HG03457 (cell line): ENCODE results near the gene MRGPRX2.

ENCODE experiments used
- ATAC-seq: cut with Tn5 transposase; IDR thresholded peaks from one replicate; pipeline ENCODE4 v1.9.1; 2021; ENCODE audit warnings: moderate number of reproducible peaks; ENCODE audit not compliant: unreplicated experiment

MRGPRX2 gene

DNA sequence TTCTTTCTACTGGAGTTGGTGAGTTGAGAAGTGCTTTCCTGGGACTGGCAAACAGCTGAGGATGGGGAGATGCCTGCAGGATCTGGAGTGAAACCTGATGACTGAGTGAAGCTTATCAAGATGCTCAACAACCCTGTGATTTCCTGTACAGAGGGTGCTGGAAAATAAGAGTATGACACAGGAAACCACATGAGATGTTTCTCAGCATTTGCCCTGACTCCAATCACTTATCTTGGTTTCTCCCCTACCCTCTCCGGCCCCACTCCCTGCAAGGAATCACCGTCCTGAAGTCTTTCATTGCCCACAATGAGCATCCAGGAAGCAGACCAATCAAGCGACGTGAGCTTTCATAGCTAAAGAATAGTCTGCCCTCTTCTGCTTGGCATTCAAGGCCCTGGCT lies at the start of gene MRGPRX2:
Gene MRGPRX2 (minus strand): TSS at position 89 of the 400 bp plus-strand sequence. CDS start 4,315 bp downstream, outside the sequence.
- ATAC-seq = no peak

GRCh38 chr11:19110295-19110694 lies 49.8 kb upstream of the MRGPRX2 start:
- ATAC-seq = no peak

DNA sequence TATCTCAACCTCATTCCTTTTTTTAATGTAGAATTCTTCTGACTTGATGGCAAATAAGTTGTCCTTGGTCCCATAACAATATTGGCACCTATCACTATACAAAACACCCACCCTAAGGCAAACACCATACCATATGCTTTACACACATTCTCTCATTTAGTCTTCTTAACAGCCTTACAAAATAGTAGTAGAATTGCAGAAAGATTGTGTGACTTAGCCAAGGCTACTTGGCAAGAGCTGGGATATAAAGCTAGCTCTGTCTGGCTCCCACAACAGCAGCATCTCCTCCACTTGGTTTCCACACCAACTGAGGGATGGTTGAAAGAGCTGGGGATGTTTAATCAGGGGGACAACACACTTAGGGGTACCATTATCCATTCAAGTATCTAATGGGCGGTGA lies 46.6 kb upstream of the MRGPRX2 start:
- ATAC-seq = no peak

DNA sequence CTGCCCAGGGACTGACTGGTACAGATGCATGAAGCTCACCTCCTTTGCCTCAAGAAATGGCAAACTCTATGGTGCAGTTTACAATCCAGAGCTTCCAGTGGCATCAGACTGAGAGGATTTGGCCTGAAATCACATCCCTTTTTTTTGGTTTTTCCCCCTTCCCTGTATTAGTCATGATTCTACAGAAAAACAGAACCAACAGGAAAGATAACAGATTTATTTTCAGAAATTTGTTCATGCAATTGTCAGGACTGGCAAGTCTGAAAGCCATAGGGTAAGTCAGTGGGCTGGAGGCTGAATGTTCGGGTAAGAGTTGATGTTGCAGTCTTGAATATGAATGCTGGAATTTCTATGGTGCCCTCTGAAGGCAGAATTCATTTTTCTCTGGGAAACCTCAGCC lies 44.5 kb upstream of the MRGPRX2 start:
- ATAC-seq = no peak

DNA sequence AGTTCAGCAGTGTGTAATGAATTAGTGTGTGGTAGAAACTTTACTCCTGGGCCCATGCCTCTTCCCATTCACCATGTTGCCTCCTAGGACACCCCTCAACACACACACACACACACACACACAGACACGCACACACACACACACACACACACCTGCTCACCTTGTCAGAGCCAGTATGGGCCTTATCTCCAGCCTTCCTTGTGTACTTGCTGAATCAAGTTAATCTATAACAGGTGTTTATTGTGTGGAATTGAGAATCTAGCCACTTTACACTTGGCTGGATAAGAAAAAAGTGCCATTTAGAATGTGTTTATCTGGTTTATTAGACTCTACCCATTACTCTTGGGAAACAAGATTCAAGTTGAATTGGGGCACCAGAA lies 42.0 kb upstream of the MRGPRX2 start:
- ATAC-seq = no peak

DNA sequence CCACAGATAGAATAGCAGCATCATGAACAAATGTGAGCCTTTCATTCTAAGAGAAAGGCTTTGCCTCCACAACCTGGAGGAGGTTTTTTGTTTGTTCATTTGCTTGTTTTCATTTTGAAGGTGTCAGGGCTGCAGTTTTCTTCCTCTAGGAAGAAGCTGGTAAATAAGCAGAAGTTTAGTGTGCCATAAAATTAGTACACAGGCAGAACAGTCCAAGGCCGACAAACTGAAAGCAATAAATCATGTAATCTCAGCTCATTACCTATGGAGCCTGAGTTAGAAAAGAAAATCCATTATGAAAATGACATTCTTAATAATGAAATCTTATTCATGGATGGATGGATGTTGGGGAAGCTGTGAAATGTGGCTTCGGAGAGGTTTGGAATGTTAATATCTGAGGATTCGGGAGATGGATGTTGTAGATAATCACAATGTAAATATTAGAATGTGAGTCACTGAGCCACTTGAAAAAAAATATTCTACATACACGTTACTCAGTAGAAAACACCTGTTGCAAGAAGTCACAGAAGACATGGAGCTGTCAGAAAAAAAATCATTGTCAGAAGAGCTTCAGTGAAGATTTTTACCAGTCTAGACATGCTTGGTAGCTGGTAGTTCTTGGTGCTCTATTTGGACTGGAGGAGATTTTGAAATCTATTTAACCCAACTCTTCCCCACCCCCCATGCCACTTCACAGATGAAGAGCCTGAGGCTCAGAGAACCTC lies 41.4 kb upstream of the MRGPRX2 start:
- no peak for ATAC-seq

DNA sequence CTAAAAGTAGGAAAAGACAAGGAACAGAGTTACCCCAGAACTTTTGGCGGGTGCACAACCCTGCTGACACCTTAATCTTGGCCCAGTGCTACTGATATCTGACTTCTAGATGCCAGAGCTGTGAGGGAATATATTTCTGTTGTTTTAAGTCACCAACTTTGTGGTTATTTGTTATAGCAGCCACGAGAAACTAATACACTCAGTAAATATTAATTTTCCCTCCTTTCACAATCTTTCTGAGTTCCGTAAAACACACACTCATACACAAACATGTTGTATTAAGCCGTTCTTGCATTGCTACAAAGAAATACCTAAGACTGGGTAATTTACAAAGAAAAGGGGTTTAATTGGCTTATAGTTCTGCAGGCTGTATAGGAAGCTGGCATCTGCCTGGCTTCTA lies 40.4 kb upstream of the MRGPRX2 start:
- ATAC-seq = no peak

GRCh38 chr11:19099093-19099492 lies 38.6 kb upstream of the MRGPRX2 start:
- no peak for ATAC-seq

- no peak for ATAC-seq
Observed at GRCh38 chr11:19094859-19095258, 34.3 kb upstream of the MRGPRX2 start.

DNA sequence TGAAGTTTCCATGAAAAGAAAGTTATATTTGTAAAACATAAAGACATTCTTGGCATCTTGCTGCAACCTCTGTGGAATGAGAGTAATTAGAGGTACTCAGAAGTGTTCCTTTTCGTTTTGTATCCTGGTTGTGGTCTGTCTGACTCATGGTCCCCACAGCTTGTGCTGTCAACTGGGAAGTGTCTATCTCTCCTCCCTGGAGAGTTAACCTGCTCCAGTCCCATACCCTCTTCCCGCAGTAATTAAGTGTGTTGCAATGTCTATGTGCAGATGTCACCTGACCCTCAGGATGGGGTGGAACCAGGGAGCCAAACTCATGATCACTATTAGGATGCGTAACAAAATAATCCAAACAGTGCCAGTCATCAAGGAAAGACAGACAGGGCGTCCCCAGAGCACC lies 33.5 kb upstream of the MRGPRX2 start:
- no peak for ATAC-seq

- ATAC-seq = no peak
Observed at GRCh38 chr11:19092850-19093249, 32.3 kb upstream of the MRGPRX2 start.

GRCh38 chr11:19092342-19092741 lies 31.8 kb upstream of the MRGPRX2 start:
- ATAC-seq = no peak

DNA sequence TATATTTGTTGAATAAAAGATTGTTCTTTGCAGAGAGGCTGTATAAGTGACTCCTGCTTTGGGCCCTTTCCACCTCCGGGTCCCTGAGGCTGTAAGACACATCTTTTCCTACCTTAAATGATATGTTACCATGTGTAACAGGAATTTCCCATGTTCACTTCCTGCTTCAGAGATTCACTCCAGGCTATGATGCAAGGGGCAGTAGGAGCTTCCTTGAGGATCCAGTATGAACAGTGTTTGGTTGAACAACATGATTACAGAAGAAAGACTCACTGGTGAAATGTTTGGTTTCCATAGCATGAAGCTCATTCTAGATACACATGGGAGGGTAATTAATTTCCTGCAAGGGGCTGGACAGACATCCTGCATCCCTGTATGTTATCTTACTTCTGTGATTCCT lies 30.8 kb upstream of the MRGPRX2 start:
- ATAC-seq = no peak

DNA sequence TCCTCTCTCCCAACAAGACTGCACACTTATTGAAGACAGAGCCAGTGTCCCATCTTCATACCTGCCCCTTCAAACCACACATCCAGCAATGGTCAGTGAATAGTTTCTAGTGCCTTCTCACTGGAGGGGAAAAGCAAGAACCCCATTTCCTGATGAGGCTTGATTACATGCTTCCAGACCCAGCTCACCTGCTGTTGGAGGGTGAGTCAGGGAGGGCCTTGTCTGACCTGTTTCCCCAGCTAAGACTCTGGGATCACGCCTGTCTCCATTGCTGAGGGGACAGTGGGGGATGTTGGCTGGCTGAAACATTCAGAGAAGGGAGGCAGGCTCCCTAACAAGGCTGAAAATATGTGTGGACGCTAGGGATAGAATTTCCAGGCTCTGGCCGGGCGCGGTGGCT lies 28.9 kb upstream of the MRGPRX2 start:
- ATAC-seq = no peak

- ATAC-seq = no peak
Observed at GRCh38 chr11:19088791-19089190, 28.3 kb upstream of the MRGPRX2 start.

GRCh38 chr11:19087658-19088057 lies 27.1 kb upstream of the MRGPRX2 start:
- ATAC-seq = no peak

GRCh38 chr11:19084661-19085315 lies 24.3 kb upstream of the MRGPRX2 start:
- ATAC-seq = no peak

DNA sequence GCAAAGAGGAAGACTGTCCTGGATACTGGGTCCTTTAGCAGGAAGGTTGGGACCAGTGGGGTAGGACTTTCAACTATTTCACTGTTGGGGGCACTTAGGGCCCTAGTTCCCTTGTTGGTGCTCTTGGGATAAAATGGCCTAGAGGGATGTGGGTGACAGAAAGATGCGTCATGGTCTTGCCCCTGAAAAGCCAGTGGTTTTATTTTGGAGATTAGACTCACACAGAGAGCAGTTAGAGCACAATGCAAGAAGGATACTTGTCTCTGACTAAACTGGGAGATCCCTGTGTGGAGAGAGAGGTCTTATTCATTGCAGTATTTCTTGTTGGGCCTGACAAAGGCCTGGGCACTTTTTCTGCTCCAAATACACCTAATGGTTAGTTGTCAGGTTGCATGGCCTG lies 22.6 kb upstream of the MRGPRX2 start:
- ATAC-seq = no peak

DNA sequence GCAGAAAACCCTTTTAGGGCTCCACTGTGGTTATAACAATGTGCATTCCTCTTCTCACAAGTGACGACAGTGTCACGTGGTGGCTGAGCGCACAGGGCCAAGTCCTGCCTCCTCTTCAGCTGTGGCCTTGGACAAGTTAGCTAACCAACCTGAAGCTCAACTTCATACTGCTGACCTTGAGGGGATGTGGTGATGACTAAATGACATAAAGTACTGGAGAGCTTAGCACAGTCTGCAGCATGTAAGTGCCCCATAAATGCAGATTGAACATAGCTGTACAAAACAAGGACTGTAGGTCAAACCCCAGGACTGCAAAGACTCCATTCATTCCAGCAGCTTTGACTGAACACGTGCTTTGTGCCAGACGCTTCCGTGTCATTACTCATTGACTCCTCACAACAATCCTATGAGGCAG lies 20.1 kb upstream of the MRGPRX2 start:
- no peak for ATAC-seq

- no peak for ATAC-seq
Observed at GRCh38 chr11:19079643-19080440, 19.3 kb upstream of the MRGPRX2 start.

DNA sequence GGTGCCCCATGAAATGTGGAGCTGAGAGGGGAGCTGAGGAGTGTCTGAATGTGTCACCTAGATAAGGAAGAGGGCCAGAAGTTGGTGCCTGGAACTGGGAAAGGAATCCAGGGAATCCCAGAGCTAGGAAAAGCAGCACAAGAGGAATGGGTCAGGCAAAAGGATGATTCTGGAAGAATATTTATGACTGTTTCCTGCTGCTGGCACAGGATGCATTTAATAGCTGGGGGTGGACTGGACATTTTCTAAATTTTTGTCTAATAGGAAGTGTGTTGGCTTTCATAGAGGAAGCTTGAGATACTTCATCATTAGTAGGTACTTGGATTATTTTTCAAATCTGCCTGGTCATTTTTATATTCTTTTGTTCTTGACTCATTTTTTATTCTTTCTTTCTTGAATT lies 17.4 kb upstream of the MRGPRX2 start:
- ATAC-seq = no peak
